Right renal cortex interstitium (tissue), 3 donors: Measurements from ENCODE around the gene ENDOD1. TPM values are rescaled to one million over a fixed set of nuclear protein-coding genes. Genes with fewer than 3 reads are reported as not detected.
"Not testable (repeated sequence)": the region's sequence is repeated elsewhere in the genome, so short reads cannot be mapped to it uniquely, and the experiment has no call there.

Experiments used
- DNase-seq, 3 donors: peaks; one replicate each; pipeline ENCODE4 v3.0.0-alpha.2; 2013; ENCODE audit warnings: low read depth in 3 of 3, low spot score in 2 of 3
- polyA plus RNA-seq, 3 donors: library from polyadenylated mRNA; unstranded; fragments of 120-200 nt; gene quantifications; one replicate each; pipeline ENCODE4 v1.2.1, GENCODE V29; 2013; ENCODE audit not compliant: insufficient read length in 3 of 3

ENDOD1 gene
- polyA plus RNA-seq, 3 donors = 21.8 to 23.0 (median 22.8) TPM

GRCh38 chr11:95100856-95101507 is 11.3 kb downstream of the ENDOD1 start:
- no peak for DNase-seq

- no peak for DNase-seq
Observed at GRCh38 chr11:95101935-95102334, 12.3 kb downstream of the ENDOD1 start.

- DNase-seq = no peak
Observed at GRCh38 chr11:95102733-95103132, 13.1 kb downstream of the ENDOD1 start.

GRCh38 chr11:95103701-95104100 is 14.1 kb downstream of the ENDOD1 start:
- no peak for DNase-seq

- no peak for DNase-seq
Observed at GRCh38 chr11:95104121-95104830, 14.6 kb downstream of the ENDOD1 start.

- DNase-seq = no peak
Observed at GRCh38 chr11:95104856-95105255, 15.2 kb downstream of the ENDOD1 start.

- no peak for DNase-seq
Observed at GRCh38 chr11:95108159-95108611, 18.5 kb downstream of the ENDOD1 start.

- no peak for DNase-seq
Observed at GRCh38 chr11:95108671-95109551, 19.3 kb downstream of the ENDOD1 start.

GRCh38 chr11:95111471-95111870 is 21.8 kb downstream of the ENDOD1 start:
- DNase-seq = not testable (repeated sequence)

- DNase-seq = no peak
Observed at GRCh38 chr11:95111923-95112540, 22.4 kb downstream of the ENDOD1 start.

- DNase-seq = no peak
Observed at GRCh38 chr11:95115597-95115996, 26.0 kb downstream of the ENDOD1 start.

GRCh38 chr11:95119361-95120060 is 29.9 kb downstream of the ENDOD1 start:
- no peak for DNase-seq

GRCh38 chr11:95121698-95122097 is 32.1 kb downstream of the ENDOD1 start:
- no peak for DNase-seq

- no peak for DNase-seq
Observed at GRCh38 chr11:95123556-95123955, 33.9 kb downstream of the ENDOD1 start.

GRCh38 chr11:95128602-95129001 is 39.0 kb downstream of the ENDOD1 start:
- no peak for DNase-seq

GRCh38 chr11:95132956-95133355 is 43.3 kb downstream of the ENDOD1 start:
- no peak for DNase-seq

- no peak for DNase-seq
Observed at GRCh38 chr11:95134491-95134890, 44.8 kb downstream of the ENDOD1 start.

- no peak for DNase-seq
Observed at GRCh38 chr11:95135155-95135554, 45.5 kb downstream of the ENDOD1 start.

- no peak for DNase-seq
Observed at GRCh38 chr11:95135880-95136279, 46.2 kb downstream of the ENDOD1 start.

GRCh38 chr11:95136747-95137146 is 47.1 kb downstream of the ENDOD1 start:
- DNase-seq = not testable (repeated sequence)
